GM19395 (cell line): ENCODE data around the gene KLHL30.
"Not testable (repeated sequence)": the region's sequence is repeated elsewhere in the genome, so short reads cannot be mapped to it uniquely, and the experiment has no call there.

Source experiments
- ATAC-seq: cut with Tn5 transposase; IDR thresholded peaks from one replicate; pipeline ENCODE4 v1.9.1; 2021; ENCODE audit warnings: mild to moderate bottlenecking, moderate library complexity; ENCODE audit not compliant: unreplicated experiment

The KLHL30 gene

DNA sequence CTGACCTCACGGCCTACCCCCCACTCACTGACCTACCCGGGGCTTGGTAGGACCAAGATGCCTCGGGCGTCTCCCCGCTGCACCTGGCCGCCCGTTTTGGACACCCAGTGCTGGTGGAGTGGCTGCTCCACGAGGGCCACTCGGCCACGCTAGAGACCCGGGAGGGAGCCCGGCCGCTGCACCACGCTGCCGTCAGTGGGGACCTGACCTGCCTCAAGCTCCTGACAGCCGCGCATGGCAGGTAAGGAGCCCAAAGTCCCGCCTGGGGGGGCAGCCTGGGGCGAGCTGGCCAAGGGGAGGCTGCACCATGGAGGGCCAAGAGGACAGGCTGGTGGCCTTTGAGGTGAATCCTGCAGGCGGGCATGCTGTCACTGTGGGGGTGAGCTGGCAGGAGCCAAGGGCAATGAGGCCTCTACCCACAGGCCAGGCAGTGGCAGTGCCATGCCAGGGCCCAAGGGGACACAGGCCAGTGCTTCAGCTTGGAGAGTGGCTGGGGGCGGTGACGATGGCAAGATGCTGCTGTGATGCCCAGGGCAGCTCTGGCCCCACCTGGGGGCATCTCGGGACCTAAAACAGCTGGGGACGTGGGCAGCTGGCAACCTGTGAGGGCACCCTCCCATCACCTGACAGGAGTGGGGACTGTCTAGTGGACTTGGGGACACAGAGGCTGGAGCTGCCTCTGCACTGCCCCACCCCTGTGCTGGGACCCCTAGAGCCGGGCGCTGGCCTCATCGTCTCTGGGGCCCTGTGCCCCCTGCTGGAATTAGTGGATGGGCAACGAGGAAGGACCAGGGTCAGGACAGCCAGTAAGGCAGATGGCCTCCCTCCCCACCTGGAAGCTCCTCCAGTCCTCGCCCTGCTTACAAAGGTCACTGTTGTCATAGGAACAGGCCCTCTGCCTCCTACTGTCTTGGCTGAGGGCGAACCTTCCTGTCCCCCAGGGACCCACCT lies 36.3 kb upstream of the KLHL30 start:
- ATAC-seq, result no peak

DNA sequence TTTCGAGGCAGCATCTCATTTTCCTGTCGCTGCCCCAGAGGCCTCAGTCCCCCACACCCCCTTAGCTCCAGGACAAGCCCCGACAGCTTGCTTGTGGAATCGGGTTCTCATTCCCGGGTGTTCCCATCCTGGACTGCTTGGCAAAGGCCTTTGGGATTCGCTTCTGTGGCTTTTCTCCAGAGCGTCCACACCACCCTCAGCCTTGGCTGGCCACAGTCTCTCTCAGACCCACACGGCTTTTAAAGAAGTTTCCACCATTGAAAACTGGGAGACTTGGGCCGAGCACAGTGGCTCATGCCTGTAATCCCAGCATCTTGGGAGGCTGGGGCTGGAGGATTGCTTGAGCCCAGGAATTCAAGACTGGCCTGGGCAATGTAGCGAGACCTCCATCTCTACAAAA lies 35.6 kb upstream of the KLHL30 start:
- no peak for ATAC-seq

- no peak for ATAC-seq
Observed at GRCh38 chr2:238103465-238104225, 34.8 kb upstream of the KLHL30 start.

- ATAC-seq, result no peak
Observed at GRCh38 chr2:238104226-238104690, 34.2 kb upstream of the KLHL30 start.

- ATAC-seq, result no peak
Observed at GRCh38 chr2:238104691-238105371, 33.6 kb upstream of the KLHL30 start.

- no peak for ATAC-seq
Observed at GRCh38 chr2:238105506-238106338, 32.7 kb upstream of the KLHL30 start.

- no peak for ATAC-seq
Observed at GRCh38 chr2:238106339-238106697, 32.1 kb upstream of the KLHL30 start.

- ATAC-seq, result peak; percentile 24
Observed at GRCh38 chr2:238106698-238107524, 31.6 kb upstream of the KLHL30 start.

DNA sequence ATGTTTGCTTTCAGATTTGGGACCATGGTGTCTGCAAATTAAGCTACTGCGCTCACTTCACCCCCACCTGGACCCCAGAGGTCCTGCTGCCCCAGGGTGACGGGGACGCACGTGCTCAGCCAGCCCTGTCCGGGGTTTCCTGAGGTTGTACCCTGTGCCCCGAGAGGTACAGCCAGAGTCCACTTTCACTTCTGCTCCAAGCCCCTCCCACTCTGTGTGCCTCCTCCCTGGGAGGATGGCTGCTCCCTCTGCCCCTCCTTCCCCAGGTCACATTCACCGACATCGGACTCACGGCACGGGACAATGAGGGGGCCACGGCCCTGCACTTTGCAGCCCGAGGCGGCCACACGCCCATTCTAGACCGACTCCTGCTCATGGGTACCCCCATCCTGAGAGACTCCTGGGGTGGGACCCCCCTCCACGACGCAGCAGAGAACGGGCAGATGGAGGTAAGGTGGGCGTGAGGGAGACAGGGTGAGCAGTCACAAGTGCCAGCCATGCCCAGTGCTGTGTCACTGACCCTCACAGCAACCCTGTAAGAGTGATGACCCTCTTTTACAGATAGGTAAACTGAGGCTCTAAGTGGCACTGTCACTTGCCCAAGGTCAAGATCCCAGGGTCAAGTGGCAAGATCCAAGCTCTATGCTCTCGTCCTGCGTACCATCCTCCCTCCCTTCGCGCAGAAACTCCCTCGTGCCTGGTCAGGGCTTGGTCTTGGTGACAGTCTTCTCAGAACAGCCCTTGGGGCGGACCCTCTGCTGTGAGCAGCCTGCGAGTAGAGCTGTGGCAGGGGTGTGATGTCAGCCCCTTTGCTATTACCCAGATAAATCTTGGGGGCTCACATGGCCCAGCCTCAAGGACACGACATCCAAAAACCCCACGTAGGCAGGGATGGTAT lies 30.7 kb upstream of the KLHL30 start:
- ATAC-seq, result peak; percentile 75

DNA sequence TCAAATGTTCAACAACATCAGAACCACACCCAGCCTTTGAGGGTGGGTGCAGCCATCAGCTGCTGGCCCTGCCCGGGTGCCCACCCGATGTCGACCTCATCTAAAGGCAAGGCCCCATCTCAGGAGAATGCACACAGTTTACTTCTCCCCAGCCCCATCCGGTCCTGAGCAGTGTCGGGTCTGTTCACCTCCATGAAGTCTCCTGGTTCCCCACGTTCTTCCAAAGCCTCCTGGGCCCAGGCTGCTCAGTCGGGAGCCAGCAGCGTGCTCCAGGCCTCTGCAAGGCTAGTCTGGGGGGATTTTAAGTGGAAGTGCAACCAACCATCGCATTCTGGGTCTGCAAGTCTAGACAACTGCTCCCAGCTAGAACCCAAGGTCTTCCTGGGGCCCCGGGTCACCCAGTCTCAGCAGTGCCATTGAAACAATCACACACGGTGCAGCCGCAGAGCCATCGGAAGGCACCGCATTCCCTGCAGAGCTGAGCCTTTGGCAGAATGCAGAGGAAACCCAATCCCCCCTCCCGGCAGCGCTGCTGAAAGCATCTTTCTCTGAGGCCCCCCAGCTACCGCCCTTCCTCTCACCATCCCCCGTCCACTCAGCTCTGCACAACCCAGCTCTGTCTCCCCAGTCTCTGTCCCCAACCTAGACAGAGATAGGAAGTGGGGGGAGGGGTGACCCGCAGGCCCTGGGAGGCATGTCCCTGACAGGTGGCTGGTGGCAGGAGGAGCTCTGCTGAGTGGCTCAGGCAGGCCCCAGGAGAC lies 29.9 kb upstream of the KLHL30 start:
- peak; percentile 78 for ATAC-seq

GRCh38 chr2:238113611-238114010 lies 24.9 kb upstream of the KLHL30 start:
- ATAC-seq, result no peak

DNA sequence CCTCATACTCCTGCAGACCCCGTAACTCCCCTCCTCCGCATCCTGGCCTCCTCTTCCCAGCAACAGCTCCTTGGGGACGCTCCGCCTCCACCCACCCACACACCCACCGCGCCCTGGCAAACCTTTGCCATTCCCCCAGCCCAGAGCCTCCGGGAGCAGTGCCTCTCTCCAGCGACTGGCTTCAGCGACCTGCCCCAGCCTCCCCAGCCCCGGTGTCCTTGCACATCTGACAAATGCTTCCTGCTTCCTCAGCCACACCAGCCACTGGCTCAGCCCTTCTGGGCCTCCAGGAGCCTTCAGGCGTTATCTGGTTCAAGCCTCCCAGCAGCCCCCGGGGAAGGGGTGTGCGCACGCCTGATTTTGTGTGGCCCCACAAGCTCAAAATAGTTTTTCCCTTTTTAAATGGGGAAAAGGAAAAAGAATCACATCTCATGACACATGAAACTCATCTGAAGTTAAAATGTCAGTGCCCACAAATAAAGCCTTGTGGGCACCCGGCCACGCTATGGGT lies 24.1 kb upstream of the KLHL30 start:
- no peak for ATAC-seq

DNA sequence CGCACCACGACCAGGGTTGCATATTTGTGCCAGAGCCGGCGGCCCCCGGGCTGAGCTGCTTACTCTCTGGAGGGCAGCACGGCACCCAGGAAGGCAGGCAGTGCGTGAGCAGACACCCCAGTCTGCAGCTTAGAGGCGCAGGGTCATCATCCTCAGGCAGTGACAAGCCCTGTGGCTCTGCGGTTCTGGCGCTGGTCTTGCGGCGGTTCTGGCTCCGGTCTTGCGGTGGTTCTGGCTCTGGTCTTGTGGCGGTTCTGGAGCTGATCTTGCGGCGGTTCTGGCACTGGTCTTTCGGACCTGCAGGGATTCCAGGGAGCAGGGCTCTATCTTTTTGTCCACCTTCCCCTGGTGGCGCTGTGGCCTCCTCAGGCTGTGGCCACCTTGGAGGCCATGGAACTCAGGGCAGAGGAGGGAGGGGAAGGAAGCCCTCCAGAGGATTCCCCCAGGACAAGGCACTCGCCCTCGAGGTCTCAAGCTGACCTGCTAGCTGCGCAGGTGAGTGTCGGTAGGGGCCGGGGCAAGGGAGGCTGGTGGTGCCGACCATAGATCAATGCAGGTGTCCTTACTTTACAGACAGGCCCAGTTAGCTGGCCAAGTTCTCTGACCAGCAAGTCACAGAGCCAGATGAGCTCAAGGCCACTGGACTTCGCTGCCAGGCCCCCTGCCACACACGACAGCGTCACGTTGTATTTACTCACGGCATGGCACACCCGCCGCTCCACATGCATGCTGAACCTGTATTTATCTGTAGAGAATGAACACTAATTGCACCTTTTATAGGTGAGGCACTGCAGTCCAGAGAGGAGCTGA lies 23.4 kb upstream of the KLHL30 start:
- ATAC-seq, result no peak

DNA sequence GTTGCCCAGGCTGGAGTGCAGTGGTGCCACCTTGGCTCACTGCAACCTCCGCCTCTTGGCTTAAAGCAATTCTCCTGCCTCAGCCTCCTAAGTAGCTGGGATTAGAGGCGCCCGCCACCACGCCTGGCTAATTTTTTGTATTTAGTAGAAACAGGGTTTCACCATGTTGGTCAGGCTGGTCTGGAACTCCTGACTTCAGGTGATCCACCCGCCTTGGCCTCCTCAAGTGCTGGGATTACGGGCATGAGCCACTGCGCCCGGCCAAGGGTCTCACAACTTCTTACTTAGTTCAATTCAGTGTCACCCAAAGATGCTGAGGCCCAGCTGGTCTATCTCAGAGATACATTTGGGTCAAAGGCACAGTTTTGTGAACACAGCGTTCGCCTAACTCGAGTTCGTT lies 22.8 kb upstream of the KLHL30 start:
- ATAC-seq, result not testable (repeated sequence)

DNA sequence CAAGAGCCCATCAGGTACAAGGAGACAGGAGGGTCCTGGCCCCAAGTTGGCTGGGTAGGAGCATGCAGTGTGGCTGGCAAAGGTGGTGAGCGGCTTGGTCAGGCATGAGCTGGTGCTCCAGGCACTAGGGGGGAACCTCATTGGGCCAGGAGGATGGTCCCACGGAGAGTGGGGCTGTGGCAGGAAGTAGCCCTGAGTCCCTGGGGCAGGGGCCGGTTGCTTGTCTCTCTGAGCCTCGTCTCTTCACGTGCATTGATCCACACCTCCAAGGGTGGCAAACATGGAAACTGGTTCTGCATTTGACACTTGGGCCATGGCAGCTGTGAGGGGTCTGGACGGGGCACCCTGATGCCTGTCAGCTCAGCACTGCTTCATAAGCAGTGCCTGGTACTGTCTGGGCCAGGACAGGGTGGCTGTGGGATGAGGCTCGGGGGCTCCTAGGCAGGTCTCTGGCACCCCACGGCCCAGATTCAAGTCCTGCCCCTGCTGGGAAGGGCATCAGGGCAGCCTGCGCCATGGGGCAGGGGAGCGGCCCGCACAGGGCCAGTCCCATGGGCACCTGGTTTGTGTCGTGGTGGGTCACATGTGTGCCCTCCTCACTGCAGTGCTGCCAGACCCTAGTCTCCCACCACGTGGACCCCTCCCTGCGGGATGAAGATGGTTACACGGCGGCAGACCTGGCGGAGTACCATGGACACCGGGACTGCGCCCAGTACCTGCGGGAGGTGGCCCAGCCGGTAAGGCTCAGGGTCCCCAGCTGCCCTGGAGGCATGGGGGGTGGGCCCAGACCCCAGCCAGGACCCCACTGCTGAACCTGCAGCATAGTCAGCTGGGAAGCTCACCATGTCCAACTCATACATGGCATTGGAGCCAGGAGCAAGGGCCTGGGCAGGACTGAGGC lies 21.9 kb upstream of the KLHL30 start:
- no peak for ATAC-seq
